Effector memory CD4-positive, alpha-beta T cell (primary cell): ENCODE results near the gene ARHGAP9.

ENCODE experiments used
- DNase-seq, 3 donors: peaks; one replicate each; pipeline ENCODE4 v3.0.0-alpha.2; 2020
- H3K27ac ChIP-seq: 2 replicates; pipeline ENCODE4 v1.7.0; 2013; ENCODE audit warnings: mild to moderate bottlenecking, low read length, moderate library complexity; ENCODE audit not compliant: insufficient read depth, poor library complexity, severe bottlenecking
- H3K27me3 ChIP-seq: replicated peaks from 2 replicates; pipeline ENCODE4 v1.7.0; 2013; ENCODE audit warnings: mild to moderate bottlenecking, low read length; ENCODE audit not compliant: insufficient read depth, control insufficient read depth, poor library complexity, severe bottlenecking
- H3K36me3 ChIP-seq: 2 replicates; pipeline ENCODE4 v1.7.0; 2013; ENCODE audit warnings: mild to moderate bottlenecking, low read length, moderate library complexity; ENCODE audit not compliant: control insufficient read depth, insufficient read depth
- H3K4me1 ChIP-seq: 2 replicates; pipeline ENCODE4 v1.7.0; 2013; ENCODE audit warnings: low read length, mild to moderate bottlenecking; ENCODE audit not compliant: control insufficient read depth, insufficient read depth, poor library complexity, severe bottlenecking
- H3K4me3 ChIP-seq: 2 replicates; pipeline ENCODE4 v1.7.0; 2013; ENCODE audit warnings: low read length, low read depth, mild to moderate bottlenecking; ENCODE audit not compliant: insufficient read depth, poor library complexity, severe bottlenecking
- H3K9me3 ChIP-seq: 2 replicates; pipeline ENCODE4 v1.7.0; 2013; ENCODE audit warnings: mild to moderate bottlenecking, low read length, moderate library complexity; ENCODE audit not compliant: control insufficient read depth

The ARHGAP9 gene

GRCh38 chr12:57459055-57459749, 20.5 kb downstream of the ARHGAP9 start:
- Histone ChIP-seq H3K4me3 (peak overlapping the region; percentile 68), H3K27ac (peak overlapping the region; percentile 65), H3K27me3 (peaks cover 8% of the 10 kb centered on the region), H3K9me3 (no peaks in the 10 kb centered on the region), H3K36me3 (no peaks in the 10 kb centered on the region), H3K4me1 (peaks cover 35% of the 10 kb centered on the region)
- peak; percentile 77 to 84 (median 83) for DNase-seq

GRCh38 chr12:57458665-57459054, 21.0 kb downstream of the ARHGAP9 start:
- H3K4me1 ChIP-seq = peaks cover 35% of the 10 kb centered on the region
- H3K9me3 ChIP-seq = no peaks in the 10 kb centered on the region
- peaks cover 8% of the 10 kb centered on the region for H3K27me3 ChIP-seq
- H3K27ac ChIP-seq = peak overlapping the region; percentile 65
- H3K4me3 ChIP-seq = peak overlapping the region; percentile 68
- DNase-seq = no peak
- H3K36me3 ChIP-seq = no peaks in the 10 kb centered on the region

DNA sequence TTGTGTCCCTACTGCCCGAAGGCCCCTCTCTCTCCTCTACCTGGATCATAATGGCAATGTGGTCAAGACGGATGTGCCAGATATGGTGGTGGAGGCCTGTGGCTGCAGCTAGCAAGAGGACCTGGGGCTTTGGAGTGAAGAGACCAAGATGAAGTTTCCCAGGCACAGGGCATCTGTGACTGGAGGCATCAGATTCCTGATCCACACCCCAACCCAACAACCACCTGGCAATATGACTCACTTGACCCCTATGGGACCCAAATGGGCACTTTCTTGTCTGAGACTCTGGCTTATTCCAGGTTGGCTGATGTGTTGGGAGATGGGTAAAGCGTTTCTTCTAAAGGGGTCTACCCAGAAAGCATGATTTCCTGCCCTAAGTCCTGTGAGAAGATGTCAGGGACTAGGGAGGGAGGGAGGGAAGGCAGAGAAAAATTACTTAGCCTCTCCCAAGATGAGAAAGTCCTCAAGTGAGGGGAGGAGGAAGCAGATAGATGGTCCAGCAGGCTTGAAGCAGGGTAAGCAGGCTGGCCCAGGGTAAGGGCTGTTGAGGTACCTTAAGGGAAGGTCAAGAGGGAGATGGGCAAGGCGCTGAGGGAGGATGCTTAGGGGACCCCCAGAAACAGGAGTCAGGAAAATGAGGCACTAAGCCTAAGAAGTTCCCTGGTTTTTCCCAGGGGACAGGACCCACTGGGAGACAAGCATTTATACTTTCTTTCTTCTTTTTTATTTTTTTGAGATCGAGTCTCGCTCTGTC, 22.8 kb downstream of the ARHGAP9 start:
- H3K9me3 ChIP-seq = no peaks in the 10 kb centered on the region
- H3K27me3 ChIP-seq = peaks cover 8% of the 10 kb centered on the region
- no peaks in the 10 kb centered on the region for H3K36me3 ChIP-seq
- no peak overlapping the region for H3K27ac ChIP-seq
- H3K4me1 ChIP-seq = peaks cover 29% of the 10 kb centered on the region
- no peak for DNase-seq
- H3K4me3 ChIP-seq = no peak overlapping the region

DNA sequence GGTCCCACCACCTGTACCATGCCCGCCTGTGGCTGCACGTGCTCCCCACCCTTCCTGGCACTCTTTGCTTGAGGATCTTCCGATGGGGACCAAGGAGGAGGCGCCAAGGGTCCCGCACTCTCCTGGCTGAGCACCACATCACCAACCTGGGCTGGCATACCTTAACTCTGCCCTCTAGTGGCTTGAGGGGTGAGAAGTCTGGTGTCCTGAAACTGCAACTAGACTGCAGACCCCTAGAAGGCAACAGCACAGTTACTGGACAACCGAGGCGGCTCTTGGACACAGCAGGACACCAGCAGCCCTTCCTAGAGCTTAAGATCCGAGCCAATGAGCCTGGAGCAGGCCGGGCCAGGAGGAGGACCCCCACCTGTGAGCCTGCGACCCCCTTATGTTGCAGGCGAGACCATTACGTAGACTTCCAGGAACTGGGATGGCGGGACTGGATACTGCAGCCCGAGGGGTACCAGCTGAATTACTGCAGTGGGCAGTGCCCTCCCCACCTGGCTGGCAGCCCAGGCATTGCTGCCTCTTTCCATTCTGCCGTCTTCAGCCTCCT, 23.4 kb downstream of the ARHGAP9 start:
- no peak for DNase-seq
- Histone ChIP-seq H3K9me3 (no peaks in the 10 kb centered on the region), H3K4me3 (no peak overlapping the region), H3K27me3 (peaks cover 8% of the 10 kb centered on the region), H3K4me1 (peaks cover 22% of the 10 kb centered on the region), H3K36me3 (no peaks in the 10 kb centered on the region), H3K27ac (no peak overlapping the region)

DNA sequence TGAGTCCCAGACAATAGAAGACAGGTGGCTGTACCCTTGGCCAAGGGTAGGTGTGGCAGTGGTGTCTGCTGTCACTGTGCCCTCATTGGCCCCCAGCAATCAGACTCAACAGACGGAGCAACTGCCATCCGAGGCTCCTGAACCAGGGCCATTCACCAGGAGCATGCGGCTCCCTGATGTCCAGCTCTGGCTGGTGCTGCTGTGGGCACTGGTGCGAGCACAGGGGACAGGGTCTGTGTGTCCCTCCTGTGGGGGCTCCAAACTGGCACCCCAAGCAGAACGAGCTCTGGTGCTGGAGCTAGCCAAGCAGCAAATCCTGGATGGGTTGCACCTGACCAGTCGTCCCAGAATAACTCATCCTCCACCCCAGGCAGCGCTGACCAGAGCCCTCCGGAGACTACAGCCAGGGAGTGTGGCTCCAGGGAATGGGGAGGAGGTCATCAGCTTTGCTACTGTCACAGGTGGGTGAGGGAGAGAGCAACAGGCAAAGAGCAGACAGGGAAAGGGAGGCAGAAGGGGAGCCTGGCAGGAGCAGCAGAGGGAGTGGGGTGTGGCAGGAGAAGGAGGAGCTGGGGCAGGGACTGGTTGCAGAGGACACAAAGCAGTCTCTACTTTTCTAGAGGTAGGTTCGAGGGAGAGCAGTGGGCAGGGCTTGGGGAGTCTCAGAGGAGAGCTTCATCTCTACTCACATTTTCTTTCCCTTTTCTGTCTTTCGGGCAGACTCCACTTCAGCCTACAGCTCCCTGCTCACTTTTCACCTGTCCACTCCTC, 24.1 kb downstream of the ARHGAP9 start:
- Histone ChIP-seq H3K4me1 (peaks cover 16% of the 10 kb centered on the region), H3K9me3 (no peaks in the 10 kb centered on the region), H3K27me3 (peaks cover 2% of the 10 kb centered on the region), H3K36me3 (no peaks in the 10 kb centered on the region), H3K27ac (no peak overlapping the region), H3K4me3 (no peak overlapping the region)
- DNase-seq = no peak

DNA sequence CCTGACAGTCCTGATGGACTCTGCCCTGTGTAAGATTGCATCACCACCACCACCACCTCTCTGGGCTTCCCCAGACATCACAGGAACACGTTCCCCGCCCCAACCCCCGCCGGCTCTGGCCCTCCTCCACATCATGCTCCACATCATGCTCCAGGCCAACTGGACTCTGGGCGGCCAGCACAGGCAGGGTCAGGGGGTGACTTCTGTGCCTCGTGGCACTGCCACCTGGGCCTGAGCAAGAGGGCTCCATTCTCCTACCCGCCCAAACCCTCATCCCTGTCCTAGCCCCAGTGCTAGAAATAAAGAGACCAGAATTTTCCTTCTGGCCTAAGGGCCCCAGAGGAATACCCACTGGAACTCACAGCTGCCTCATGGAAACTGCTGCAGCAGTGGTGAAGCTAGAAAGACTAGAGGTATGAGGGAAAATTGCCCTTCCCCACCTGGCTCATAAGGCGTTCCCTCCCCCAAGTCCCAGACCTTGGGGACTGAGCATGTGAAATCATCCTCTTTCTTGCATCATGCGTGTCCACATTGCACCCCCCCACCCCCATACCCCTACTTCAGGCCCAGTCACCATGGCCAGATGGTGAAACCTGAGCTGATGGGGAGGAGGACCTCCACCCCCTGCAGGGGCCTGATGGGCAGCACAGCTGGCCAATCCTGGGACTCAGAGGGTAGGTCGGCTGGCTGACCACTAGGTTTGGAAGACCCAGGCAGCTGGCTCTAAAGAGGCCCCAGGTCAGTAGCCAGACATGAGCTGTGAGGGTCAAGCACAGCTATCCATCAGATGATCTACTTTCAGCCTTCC, 24.9 kb downstream of the ARHGAP9 start, which contains the start of gene INHBE:
TSS of gene INHBE (plus strand) at position 742 of the 808 bp plus-strand sequence. CDS start 230 bp downstream, outside the sequence.
- no peak within 1 kb of the TSS for H3K4me3 ChIP-seq
- peaks cover 8% of the 10 kb centered on the region for H3K4me1 ChIP-seq
- no peak for DNase-seq
- no peaks in the 10 kb centered on the region for H3K27me3 ChIP-seq
- no peak within 1 kb of the TSS for H3K27ac ChIP-seq
- H3K36me3 ChIP-seq = no peaks in the 10 kb centered on the region
- H3K9me3 ChIP-seq = no peaks in the 10 kb centered on the region

- Histone ChIP-seq H3K27me3 (no peaks in the 10 kb centered on the region), H3K27ac (no peak overlapping the region), H3K4me1 (peaks cover 7% of the 10 kb centered on the region), H3K9me3 (no peaks in the 10 kb centered on the region), H3K36me3 (no peaks in the 10 kb centered on the region), H3K4me3 (no peak overlapping the region)
- no peak for DNase-seq
These were observed 25.5 kb downstream of the ARHGAP9 start for GRCh38 chr12:57454213-57454565.

GRCh38 chr12:57452937-57453509, 26.6 kb downstream of the ARHGAP9 start:
- no peak overlapping the region for H3K27ac ChIP-seq
- no peaks in the 10 kb centered on the region for H3K36me3 ChIP-seq
- H3K4me3 ChIP-seq = no peak overlapping the region
- no peak for DNase-seq
- no peaks in the 10 kb centered on the region for H3K27me3 ChIP-seq
- no peaks in the 10 kb centered on the region for H3K9me3 ChIP-seq
- H3K4me1 ChIP-seq = no peaks in the 10 kb centered on the region
